Caco-2 (cell line): ENCODE data around the gene ATP2B3. TPM values are rescaled to one million over a fixed set of nuclear protein-coding genes. Genes with fewer than 3 reads are reported as not detected.

Source experiments
- BruUV-seq: library from RNA; stranded (reverse); fragments of 400-500 nt; replicated peaks from 2 replicates; lab custom pipeline; 2021; lab: Mats Ljungman, UMichigan
- CTCF ChIA-PET: fragments of 300-600 bp; sonication (Branson Sonifier 250); formaldehyde crosslinking; loops from one replicate; lab custom pipeline; 2022; ENCODE audit warnings: antibody characterized with exemption; lab: Charles Lee
- POLR2A ChIA-PET: fragments of 300-600 bp; sonication (Branson Sonifier 250); formaldehyde crosslinking; loops from one replicate; lab custom pipeline; 2022; ENCODE audit warnings: antibody characterized with exemption; lab: Charles Lee
- DNase-seq, 2 experiments: peaks; one replicate each; pipeline versions ENCODE4 v3.0.0 to v3.0.0-alpha.2; 2020 to 2022
- H3K27me3 ChIP-seq: replicated peaks from 2 replicates; pipeline ENCODE4 v1.6.0; 2011; ENCODE audit warnings: low read length; ENCODE audit not compliant: control insufficient read depth, insufficient read depth
- H3K36me3 ChIP-seq: 2 replicates; pipeline ENCODE4 v1.5.1; 2011; ENCODE audit warnings: low read length; ENCODE audit not compliant: control insufficient read depth, insufficient read depth
- H3K4me1 ChIP-seq: fragments of 250-450 bp; sonication (Bioruptor Pico); 2 replicates; pipeline ENCODE4 v1.5.1; 2020; ENCODE audit warnings: mild to moderate bottlenecking
- H3K4me3 ChIP-seq: 2 replicates; pipeline ENCODE4 v1.5.1; 2011; ENCODE audit warnings: low read depth, mild to moderate bottlenecking, control low read depth, low read length
- H3K9me3 ChIP-seq: fragments of 250-450 bp; sonication (Bioruptor Pico); 2 replicates; pipeline ENCODE4 v1.5.1; 2020; ENCODE audit warnings: mild to moderate bottlenecking, moderate library complexity
- H3K27ac Mint-ChIP-seq: one replicate; pipeline ENCODE4 v1.8.0; 2022; ENCODE audit warnings: mixed read lengths; ENCODE audit not compliant: unreplicated experiment
- H3K27me3 Mint-ChIP-seq: one replicate; pipeline ENCODE4 v1.8.0; 2022; ENCODE audit warnings: mixed read lengths; ENCODE audit not compliant: insufficient read depth, unreplicated experiment
- H3K36me3 Mint-ChIP-seq: one replicate; pipeline ENCODE4 v1.8.0; 2022; ENCODE audit warnings: mild to moderate bottlenecking, mixed read lengths; ENCODE audit not compliant: insufficient read depth, unreplicated experiment
- H3K4me1 Mint-ChIP-seq: one replicate; pipeline ENCODE4 v1.8.0; 2022; ENCODE audit warnings: low read depth, mixed read lengths; ENCODE audit not compliant: unreplicated experiment
- H3K4me3 Mint-ChIP-seq: one replicate; pipeline ENCODE4 v1.8.0; 2022; ENCODE audit warnings: mild to moderate bottlenecking, moderate library complexity, mixed read lengths; ENCODE audit not compliant: unreplicated experiment
- H3K9me3 Mint-ChIP-seq: one replicate; pipeline ENCODE4 v1.8.0; 2022; ENCODE audit warnings: mixed read lengths; ENCODE audit not compliant: unreplicated experiment
- CTCF ChIP-seq, 2 experiments: fragments of 200-600 bp in 1 of 2; IDR thresholded peaks; 1 replicate in 1 of 2; 2 replicates in 1 of 2; pipeline versions ENCODE4 v1.5.1 to v1.8.0; 2011 to 2022; ENCODE audit warnings: antibody characterized with exemption in 1 of 2, control low read depth in 1 of 2, inconsistent platforms in 1 of 2, low read depth in 1 of 2, low read length in 1 of 2, mild to moderate bottlenecking in 1 of 2, moderate library complexity in 1 of 2; ENCODE audit not compliant: insufficient read depth in 1 of 2, severe bottlenecking in 1 of 2, unreplicated experiment in 1 of 2
- intact Hi-C: fragments of 100-400 bp; cut with micrococcal nuclease; formaldehyde crosslinking; loops from one replicate; pipeline ENCODE4 v1.10.0; 2022; ENCODE audit not compliant: unreplicated experiment
- total RNA-seq: library from RNA; stranded (reverse); gene quantifications from 2 replicates; pipeline ENCODE4 v1.2.3, GENCODE V29; 2022

The ATP2B3 gene
- total RNA-seq, 1 experiment from 2014 or later, result not detected

GRCh38 chrX:153549231-153549630 is 31.8 kb downstream of the ATP2B3 start:
- no peaks in the 10 kb centered on the region for H3K4me1 ChIP-seq
- Mint-ChIP-seq H3K4me1 (no peaks in the 10 kb centered on the region), H3K27me3 (no peaks in the 10 kb centered on the region), H3K4me3 (no peak overlapping the region), H3K27ac (no peak overlapping the region), H3K36me3 (no peaks in the 10 kb centered on the region), H3K9me3 (no peaks in the 10 kb centered on the region)
- ChIA-PET POLR2A (no interaction called here), CTCF (interaction anchor here (0.5 to 1.3 kb wide), 2 partner anchors 10 to 830 kb away, joined by 3 to 4 read pairs; partner anchors contain the start of gene EMD)
- no peak overlapping the region for H3K4me3 ChIP-seq
- no peaks in the 10 kb centered on the region for H3K36me3 ChIP-seq
- TF ChIP-seq CTCF (IDR thresholded peaks at IDR 0.05; ENCODE audit: insufficient read depth in 1 of 2, low read depth in 1 of 2, low read length in 1 of 2, severe bottlenecking in 1 of 2, unreplicated experiment in 1 of 2), result no peak
- H3K27me3 ChIP-seq, result no peaks in the 10 kb centered on the region
- BruUV-seq, result no TSS peak
- intact Hi-C loops, result no loop called here
- no peak for DNase-seq
- no peaks in the 10 kb centered on the region for H3K9me3 ChIP-seq

GRCh38 chrX:153549807-153550206 is 32.4 kb downstream of the ATP2B3 start:
- H3K4me1 ChIP-seq, result no peaks in the 10 kb centered on the region
- no peaks in the 10 kb centered on the region for H3K36me3 ChIP-seq
- no peaks in the 10 kb centered on the region for H3K9me3 ChIP-seq
- no peak overlapping the region for H3K4me3 Mint-ChIP-seq
- no peak overlapping the region for H3K4me3 ChIP-seq
- BruUV-seq, result no TSS peak
- no peaks in the 10 kb centered on the region for H3K4me1 Mint-ChIP-seq
- intact Hi-C loops, result no loop called here
- no peaks in the 10 kb centered on the region for H3K27me3 ChIP-seq
- no peak for TF ChIP-seq CTCF (IDR thresholded peaks at IDR 0.05; ENCODE audit: insufficient read depth in 1 of 2, low read depth in 1 of 2, low read length in 1 of 2, severe bottlenecking in 1 of 2, unreplicated experiment in 1 of 2)
- no peak overlapping the region for H3K27ac Mint-ChIP-seq
- H3K9me3 Mint-ChIP-seq, result no peaks in the 10 kb centered on the region
- POLR2A ChIA-PET, result no interaction called here
- no peak for DNase-seq
- CTCF ChIA-PET, result interaction anchor here (0.5 to 1.3 kb wide), 2 partner anchors 10 to 829 kb away, joined by 3 to 4 read pairs; partner anchors contain the start of gene EMD
- H3K27me3 Mint-ChIP-seq, result no peaks in the 10 kb centered on the region
- no peaks in the 10 kb centered on the region for H3K36me3 Mint-ChIP-seq

GRCh38 chrX:153551135-153551534 is 33.7 kb downstream of the ATP2B3 start:
- no peak for DNase-seq
- H3K9me3 Mint-ChIP-seq, result no peaks in the 10 kb centered on the region
- no TSS peak for BruUV-seq
- H3K9me3 ChIP-seq, result no peaks in the 10 kb centered on the region
- intact Hi-C loops, result no loop called here
- no peak overlapping the region for H3K27ac Mint-ChIP-seq
- TF ChIP-seq CTCF (IDR thresholded peaks at IDR 0.05; ENCODE audit: insufficient read depth in 1 of 2, low read depth in 1 of 2, low read length in 1 of 2, severe bottlenecking in 1 of 2, unreplicated experiment in 1 of 2), result no peak
- H3K27me3 Mint-ChIP-seq, result no peaks in the 10 kb centered on the region
- no peaks in the 10 kb centered on the region for H3K27me3 ChIP-seq
- ChIA-PET CTCF (interaction anchor here (0.5 kb wide), 1 partner anchor 136 kb away, joined by 3 read pairs; no protein-coding TSS in a partner anchor), POLR2A (no interaction called here)
- no peaks in the 10 kb centered on the region for H3K4me1 Mint-ChIP-seq
- no peaks in the 10 kb centered on the region for H3K36me3 Mint-ChIP-seq
- no peak overlapping the region for H3K4me3 Mint-ChIP-seq
- H3K4me1 ChIP-seq, result no peaks in the 10 kb centered on the region
- no peak overlapping the region for H3K4me3 ChIP-seq
- H3K36me3 ChIP-seq, result no peaks in the 10 kb centered on the region
